Fibroblast of lung (primary cell): ENCODE results near the gene SSH2.

Experiments used
- EZH2 ChIP-seq: IDR thresholded peaks from 2 replicates; pipeline ENCODE4 v1.5.1; 2012; ENCODE audit warnings: low read length, control low read depth, mild to moderate bottlenecking; ENCODE audit errors: missing control alignments
- TF ChIP-seq, protein P1 (sequence below), 2 donors: IDR thresholded peaks in 1 of 2; conservative IDR thresholded peaks in 1 of 2; 1 replicate in 1 of 2; 2 replicates in 1 of 2; pipeline ENCODE4 v1.5.1; 2011 to 2012; ENCODE audit warnings: low read length in 2 of 2, control low read depth in 1 of 2, inconsistent platforms in 1 of 2, low read depth in 1 of 2, mild to moderate bottlenecking in 1 of 2

DNA sequence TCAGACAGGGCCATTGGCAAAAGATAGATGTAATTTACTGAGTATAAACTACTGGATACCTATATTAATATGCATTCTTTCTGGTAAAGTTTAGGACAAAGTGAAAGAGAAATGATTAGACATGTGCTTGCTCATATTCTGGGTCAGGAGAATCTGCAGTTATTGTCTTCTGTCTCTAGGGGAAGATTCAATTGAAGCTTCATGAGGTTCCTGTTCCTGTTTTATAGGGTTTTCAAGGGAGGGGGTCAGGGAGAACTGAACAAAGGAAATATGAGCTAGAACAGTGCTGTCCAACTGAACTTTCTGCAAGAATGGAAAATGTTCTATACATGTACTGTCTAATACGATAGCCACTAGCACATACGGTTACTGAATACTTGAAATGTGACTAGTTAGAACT, 248.0 kb downstream of the SSH2 start:
- TF ChIP-seq, protein P1, sequence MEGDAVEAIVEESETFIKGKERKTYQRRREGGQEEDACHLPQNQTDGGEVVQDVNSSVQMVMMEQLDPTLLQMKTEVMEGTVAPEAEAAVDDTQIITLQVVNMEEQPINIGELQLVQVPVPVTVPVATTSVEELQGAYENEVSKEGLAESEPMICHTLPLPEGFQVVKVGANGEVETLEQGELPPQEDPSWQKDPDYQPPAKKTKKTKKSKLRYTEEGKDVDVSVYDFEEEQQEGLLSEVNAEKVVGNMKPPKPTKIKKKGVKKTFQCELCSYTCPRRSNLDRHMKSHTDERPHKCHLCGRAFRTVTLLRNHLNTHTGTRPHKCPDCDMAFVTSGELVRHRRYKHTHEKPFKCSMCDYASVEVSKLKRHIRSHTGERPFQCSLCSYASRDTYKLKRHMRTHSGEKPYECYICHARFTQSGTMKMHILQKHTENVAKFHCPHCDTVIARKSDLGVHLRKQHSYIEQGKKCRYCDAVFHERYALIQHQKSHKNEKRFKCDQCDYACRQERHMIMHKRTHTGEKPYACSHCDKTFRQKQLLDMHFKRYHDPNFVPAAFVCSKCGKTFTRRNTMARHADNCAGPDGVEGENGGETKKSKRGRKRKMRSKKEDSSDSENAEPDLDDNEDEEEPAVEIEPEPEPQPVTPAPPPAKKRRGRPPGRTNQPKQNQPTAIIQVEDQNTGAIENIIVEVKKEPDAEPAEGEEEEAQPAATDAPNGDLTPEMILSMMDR (conservative IDR thresholded peaks at IDR 0.05 in 1 of 2, IDR thresholded peaks at IDR 0.05 in 1 of 2; ENCODE audit: low read depth in 1 of 2, low read length in 2 of 2) = peak in 1 of 2 donors; percentile 11
- TF ChIP-seq EZH2 = no peak
